ENCODE data around the gene DRICH1. TPM values are rescaled to one million over a fixed set of nuclear protein-coding genes. Genes with fewer than 3 reads are reported as not detected.
"Not testable (repeated sequence)": the region's sequence is repeated elsewhere in the genome, so short reads cannot be mapped to it uniquely, and the experiment has no call there.

DRICH1 gene
- total RNA-seq, 1 experiment from 2014 or later: 0.45 TPM

- H3K36me3 ChIP-seq (ENCODE audit: insufficient read depth, low read length, poor library complexity, severe bottlenecking): no peaks in the 10 kb centered on the region
- no peak for DNase-seq (ENCODE audit: low spot score)
- BruUV-seq (replicated peaks): no TSS peak
- intact Hi-C loops (cut with micrococcal nuclease; ENCODE audit: unreplicated experiment): no loop called here
- H3K27ac ChIP-seq (ENCODE audit: low read depth, low read length, poor library complexity, severe bottlenecking): no peak overlapping the region
- no peak overlapping the region for H3K4me3 ChIP-seq (ENCODE audit: low read depth, low read length, poor library complexity, severe bottlenecking)
- H3K4me1 ChIP-seq (ENCODE audit: insufficient read depth, low read length, poor library complexity, severe bottlenecking): no peaks in the 10 kb centered on the region
- ChIA-PET CTCF (no interaction called here), POLR2A (ENCODE audit: low non-redundant PET) (no interaction called here)
- no peaks in the 10 kb centered on the region for H3K9me3 ChIP-seq (ENCODE audit: low read depth, low read length, poor library complexity, severe bottlenecking)
- no peak for TF ChIP-seq CTCF (conservative IDR thresholded peaks at IDR 0.05; ENCODE audit: low read depth, low read length)
- TF ChIP-seq EZH2 (IDR thresholded peaks at IDR 0.05; ENCODE audit: borderline replicate concordance, low read depth, low read length, poor library complexity, severe bottlenecking): no peak
- no peaks in the 10 kb centered on the region for H3K27me3 ChIP-seq (replicated peaks; ENCODE audit: insufficient read depth, low read depth, low read length, poor library complexity)
Observed at GRCh38 chr22:23574371-23574811, 57.7 kb downstream of the DRICH1 start.

- H3K4me3 ChIP-seq (ENCODE audit: low read depth, low read length, poor library complexity, severe bottlenecking); H3K27ac ChIP-seq (ENCODE audit: low read depth, low read length, poor library complexity, severe bottlenecking); H3K9me3 ChIP-seq (ENCODE audit: low read depth, low read length, poor library complexity, severe bottlenecking); DNase-seq (ENCODE audit: low spot score); intact Hi-C loops (cut with micrococcal nuclease; ENCODE audit: unreplicated experiment); H3K4me1 ChIP-seq (ENCODE audit: insufficient read depth, low read length, poor library complexity, severe bottlenecking); H3K27me3 ChIP-seq (replicated peaks; ENCODE audit: insufficient read depth, low read depth, low read length, poor library complexity); H3K36me3 ChIP-seq (ENCODE audit: insufficient read depth, low read length, poor library complexity, severe bottlenecking); BruUV-seq (replicated peaks); CTCF ChIA-PET; POLR2A ChIA-PET (ENCODE audit: low non-redundant PET): not testable (repeated sequence)
Observed at GRCh38 chr22:23573701-23574235, 58.4 kb downstream of the DRICH1 start.

GRCh38 chr22:23573106-23573505 is 59.0 kb downstream of the DRICH1 start:
- POLR2A ChIA-PET (ENCODE audit: low non-redundant PET); H3K4me1 ChIP-seq (ENCODE audit: insufficient read depth, low read length, poor library complexity, severe bottlenecking); CTCF ChIA-PET; DNase-seq (ENCODE audit: low spot score); H3K36me3 ChIP-seq (ENCODE audit: insufficient read depth, low read length, poor library complexity, severe bottlenecking); H3K9me3 ChIP-seq (ENCODE audit: low read depth, low read length, poor library complexity, severe bottlenecking); H3K27me3 ChIP-seq (replicated peaks; ENCODE audit: insufficient read depth, low read depth, low read length, poor library complexity); H3K4me3 ChIP-seq (ENCODE audit: low read depth, low read length, poor library complexity, severe bottlenecking); H3K27ac ChIP-seq (ENCODE audit: low read depth, low read length, poor library complexity, severe bottlenecking); intact Hi-C loops (cut with micrococcal nuclease; ENCODE audit: unreplicated experiment); BruUV-seq (replicated peaks): not testable (repeated sequence)

- Histone ChIP-seq H3K4me1 (ENCODE audit: insufficient read depth, low read length, poor library complexity, severe bottlenecking) (no peaks in the 10 kb centered on the region), H3K36me3 (ENCODE audit: insufficient read depth, low read length, poor library complexity, severe bottlenecking) (no peaks in the 10 kb centered on the region), H3K27ac (ENCODE audit: low read depth, low read length, poor library complexity, severe bottlenecking) (no peak overlapping the region), H3K9me3 (ENCODE audit: low read depth, low read length, poor library complexity, severe bottlenecking) (no peaks in the 10 kb centered on the region), H3K4me3 (ENCODE audit: low read depth, low read length, poor library complexity, severe bottlenecking) (no peak overlapping the region), H3K27me3 (replicated peaks; ENCODE audit: insufficient read depth, low read depth, low read length, poor library complexity) (no peaks in the 10 kb centered on the region)
- POLR2A ChIA-PET (ENCODE audit: low non-redundant PET): no interaction called here
- BruUV-seq (replicated peaks): no TSS peak
- no peak for TF ChIP-seq CTCF (conservative IDR thresholded peaks at IDR 0.05; ENCODE audit: low read depth, low read length)
- no peak for TF ChIP-seq EZH2 (IDR thresholded peaks at IDR 0.05; ENCODE audit: borderline replicate concordance, low read depth, low read length, poor library complexity, severe bottlenecking)
- CTCF ChIA-PET: no interaction called here
- intact Hi-C loops (cut with micrococcal nuclease; ENCODE audit: unreplicated experiment): no loop called here
- DNase-seq (ENCODE audit: low spot score): no peak
Observed at GRCh38 chr22:23571486-23571885, 60.6 kb downstream of the DRICH1 start.

Data from A673 (cell line).